GM18951 (cell line): ENCODE data around the gene PIEZO2.
"Not testable (repeated sequence)": the region's sequence is repeated elsewhere in the genome, so short reads cannot be mapped to it uniquely, and the experiment has no call there.

ENCODE experiments used
- POLR2A ChIP-seq: IDR thresholded peaks from 4 replicates; pipeline ENCODE4 v1.6.1; 2011; ENCODE audit warnings: mild to moderate bottlenecking; ENCODE audit not compliant: insufficient read length, insufficient read depth; ENCODE audit errors: extremely low read depth
- in situ Hi-C: fragments of 300-500 bp; cut with MboI; formaldehyde crosslinking; loops from one replicate; pipeline ENCODE4 v1.12.0; 2022; ENCODE audit warnings: low sequenced_read_pairs, mixed read lengths, inconsistent platforms; ENCODE audit not compliant: unreplicated experiment

PIEZO2 gene

DNA sequence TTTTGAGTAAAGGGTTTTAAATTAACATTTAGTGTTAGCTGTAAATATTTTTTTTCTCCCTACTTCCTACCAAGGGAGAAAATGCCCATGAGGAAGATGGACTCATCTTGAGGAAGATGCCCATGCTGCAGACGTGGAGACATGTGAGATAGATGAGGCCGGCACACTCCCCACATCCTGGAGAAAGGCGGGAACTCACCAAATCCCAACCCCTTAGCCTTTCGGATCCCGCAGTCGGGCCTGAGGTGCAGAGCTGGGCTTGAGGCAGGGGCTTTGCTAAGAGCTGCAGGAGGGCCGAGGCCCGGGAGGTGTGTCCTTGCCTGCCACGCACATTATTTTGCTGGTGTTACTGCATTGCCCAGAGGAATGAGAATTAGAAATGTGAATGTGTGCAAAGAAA lies 485.6 kb downstream of the PIEZO2 start:
- in situ Hi-C loops: no loop called here
- no peak for TF ChIP-seq POLR2A

DNA sequence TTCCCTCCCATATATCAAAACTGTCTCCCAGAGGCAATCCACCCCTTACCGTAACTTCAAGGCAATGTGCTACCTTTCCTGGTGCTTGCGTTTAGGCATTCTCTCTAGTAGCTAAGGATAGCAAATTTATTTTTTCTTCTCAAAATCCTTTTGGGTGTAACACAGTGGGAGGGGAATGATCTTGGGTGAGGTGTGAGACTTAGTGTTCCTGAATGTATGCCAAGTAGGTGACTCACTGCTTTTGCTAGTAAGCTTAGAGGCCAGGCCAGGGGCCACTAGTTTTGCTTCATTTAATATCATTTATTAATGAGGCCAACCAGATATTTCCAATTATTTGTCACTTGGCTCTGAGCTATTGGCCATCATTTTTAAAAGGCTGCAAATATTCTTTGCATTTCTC lies 488.1 kb downstream of the PIEZO2 start:
- in situ Hi-C loops: no loop called here
- no peak for TF ChIP-seq POLR2A

DNA sequence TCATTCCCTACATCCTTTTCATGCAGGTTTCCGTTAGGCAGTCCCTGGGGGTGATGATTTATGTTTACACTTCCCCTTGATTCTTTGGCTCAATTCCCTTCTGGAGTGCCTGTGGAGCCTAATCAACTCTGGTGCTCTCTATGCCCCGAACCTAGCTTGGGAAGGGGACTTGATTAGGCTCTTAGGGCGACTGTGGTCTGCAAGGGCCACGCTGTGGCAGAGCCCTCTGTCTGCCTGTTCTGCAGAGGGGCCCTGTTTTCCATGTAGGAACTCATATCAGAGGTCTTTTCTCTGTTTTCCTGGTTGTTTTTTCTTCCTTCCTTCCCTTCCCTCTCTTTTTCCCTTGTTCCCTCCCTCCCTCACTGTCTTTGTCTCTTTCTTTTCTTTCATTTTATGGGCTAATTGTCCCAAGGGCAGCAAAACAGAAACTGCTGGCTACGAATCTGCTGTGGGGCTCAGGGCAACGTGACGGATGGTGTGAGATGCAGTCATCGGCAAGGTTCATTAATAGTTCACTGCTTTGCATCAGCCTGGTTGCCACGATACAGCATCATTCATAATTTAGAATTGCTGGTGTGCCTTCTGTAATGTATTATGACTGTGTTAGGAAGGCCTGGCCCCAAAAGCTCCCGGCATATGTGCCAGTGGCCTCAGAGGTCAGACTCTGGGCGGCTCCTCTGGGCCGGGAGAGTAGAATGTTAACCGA lies 489.0 kb downstream of the PIEZO2 start:
- in situ Hi-C loops: no loop called here
- no peak for TF ChIP-seq POLR2A

DNA sequence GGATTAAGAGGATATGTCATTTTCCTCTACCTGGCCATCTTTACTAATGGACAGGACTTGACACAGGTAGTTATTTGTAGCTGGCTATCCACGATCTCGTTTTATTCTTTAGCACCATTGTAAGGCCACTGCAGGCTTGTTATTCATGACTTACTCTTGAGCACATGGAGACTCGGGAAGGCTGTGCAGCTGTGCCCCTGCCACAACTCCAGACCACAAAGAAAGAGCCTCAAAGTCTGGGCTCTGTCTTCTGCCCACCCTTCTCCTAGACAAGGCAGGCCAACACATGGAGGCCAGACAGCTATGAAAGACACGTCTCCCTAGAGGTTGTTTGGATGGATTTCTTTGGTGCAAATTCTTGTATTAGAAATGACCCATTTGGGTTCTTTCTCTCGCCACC lies 489.8 kb downstream of the PIEZO2 start:
- in situ Hi-C loops: no loop called here
- TF ChIP-seq POLR2A: no peak

DNA sequence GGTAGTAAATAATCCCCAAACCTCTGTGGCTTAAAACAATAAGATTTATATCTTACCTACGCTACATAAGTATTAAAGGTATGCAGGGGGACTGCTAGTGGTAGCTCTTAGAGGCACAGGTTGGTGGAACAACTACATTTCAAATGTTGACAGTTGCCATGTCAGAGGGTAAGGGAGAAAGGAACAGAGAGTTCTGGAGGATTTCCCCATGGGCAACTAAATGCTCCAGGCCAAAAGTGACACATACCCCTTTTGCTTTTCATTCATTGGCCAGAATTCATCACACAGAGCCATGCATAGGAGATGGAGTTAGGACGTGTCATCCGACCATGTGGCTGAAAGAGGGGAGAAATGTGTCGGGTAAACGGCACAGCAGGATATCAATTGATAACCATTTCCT lies 490.4 kb downstream of the PIEZO2 start:
- TF ChIP-seq POLR2A: no peak
- in situ Hi-C loops: no loop called here

DNA sequence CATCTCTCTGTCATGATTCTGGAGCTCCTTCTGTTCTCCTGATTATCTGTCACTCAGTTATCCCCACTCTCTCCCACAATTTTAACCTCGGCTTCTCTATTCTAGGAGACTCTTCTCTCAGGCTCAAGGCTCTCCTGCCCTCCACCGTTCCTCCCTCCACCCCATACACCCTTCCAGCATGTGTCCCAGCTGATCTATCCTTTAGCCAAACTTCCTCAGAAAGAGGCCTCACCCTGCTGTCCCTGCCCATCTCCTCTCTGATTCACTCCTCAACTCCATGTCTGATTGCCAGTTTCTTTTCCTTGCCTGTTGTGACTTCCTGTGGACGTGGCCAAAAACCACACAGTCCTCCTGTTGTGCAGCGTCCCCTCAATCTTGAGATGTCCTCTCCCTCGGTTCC lies 505.4 kb downstream of the PIEZO2 start:
- in situ Hi-C loops: not testable (repeated sequence)

DNA sequence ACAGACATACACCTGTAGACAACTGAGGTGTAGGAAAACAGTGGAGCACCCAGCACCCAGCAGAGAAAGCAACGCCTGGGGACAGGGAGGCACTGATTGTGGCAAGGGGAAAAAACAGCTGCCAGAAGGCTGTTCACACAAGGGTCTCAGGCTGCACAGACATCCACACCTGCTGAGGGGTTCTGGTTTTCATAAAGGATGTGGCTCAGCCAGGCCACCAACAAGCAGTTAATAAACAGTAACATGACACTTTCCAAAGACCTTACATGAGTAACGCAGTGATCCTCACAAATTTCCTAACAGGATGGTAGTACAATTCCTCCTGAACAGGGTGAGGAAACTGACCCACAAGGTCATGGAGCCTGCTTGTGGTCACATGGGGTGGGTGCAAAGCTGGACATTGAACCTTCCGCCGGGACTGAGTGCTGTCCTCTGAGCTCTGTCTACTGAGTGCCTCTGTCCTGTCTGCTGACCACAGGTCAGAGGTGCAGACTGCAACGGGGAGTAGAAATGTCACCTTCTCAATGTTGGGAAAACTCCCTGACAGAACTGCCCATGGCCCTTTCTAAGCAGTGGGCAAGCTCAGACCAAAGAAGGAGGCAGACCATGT lies 506.3 kb downstream of the PIEZO2 start:
- in situ Hi-C loops: not testable (repeated sequence)

DNA sequence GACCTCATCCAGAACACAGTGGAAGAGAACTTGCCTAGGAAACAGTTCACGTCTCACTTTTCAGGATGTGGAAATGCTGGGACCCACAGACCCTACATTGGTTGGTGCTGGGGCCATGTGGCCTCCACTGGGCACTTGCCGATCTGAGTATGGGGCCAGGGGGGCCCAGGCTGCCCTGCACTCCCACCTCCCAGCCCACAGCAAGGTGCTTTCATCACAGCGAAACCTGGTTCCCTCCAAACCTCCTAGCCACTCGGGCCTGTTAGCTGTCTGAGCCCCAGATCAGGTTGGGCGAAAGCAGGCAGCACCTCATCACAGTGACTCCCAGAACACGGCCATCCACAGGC lies 510.9 kb downstream of the PIEZO2 start:
- in situ Hi-C loops: loop anchor here (10.0 kb wide), 1 partner anchor 1556 kb away; no protein-coding TSS in a partner anchor

DNA sequence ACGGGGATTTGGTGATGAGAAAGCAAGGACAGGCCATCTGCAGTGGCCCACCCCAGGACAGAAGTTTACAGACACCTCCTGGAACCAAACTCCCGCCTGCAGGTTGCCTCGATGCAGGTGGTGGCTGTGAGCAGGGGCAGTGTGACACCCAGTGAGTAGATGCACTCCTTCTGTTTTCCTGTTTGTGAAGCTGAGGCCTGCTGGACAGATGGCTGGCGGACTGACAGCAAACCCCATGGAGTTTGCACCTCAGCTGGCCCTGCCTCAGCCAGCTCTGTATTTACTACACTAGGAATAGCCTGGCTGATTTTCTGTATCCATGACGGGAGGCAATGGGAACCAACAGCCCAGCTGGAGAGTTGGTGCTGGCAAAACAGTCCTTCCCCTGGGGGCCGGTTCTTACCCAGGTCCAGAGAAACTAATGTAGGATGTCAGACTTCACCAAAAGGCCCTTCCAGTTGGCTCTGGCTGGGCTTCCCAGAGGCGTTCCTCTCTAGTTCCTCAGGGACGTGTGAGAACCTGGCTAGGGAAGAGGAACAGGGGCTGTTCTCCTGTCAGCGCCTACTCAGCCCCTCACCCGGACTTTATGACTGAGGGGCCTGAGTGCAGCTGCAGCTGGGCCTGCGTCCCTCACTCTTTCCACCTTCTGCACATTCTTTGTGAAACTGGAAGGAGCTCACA lies 511.4 kb downstream of the PIEZO2 start:
- in situ Hi-C loops: loop anchor here (10.0 kb wide), 1 partner anchor 1557 kb away; no protein-coding TSS in a partner anchor

DNA sequence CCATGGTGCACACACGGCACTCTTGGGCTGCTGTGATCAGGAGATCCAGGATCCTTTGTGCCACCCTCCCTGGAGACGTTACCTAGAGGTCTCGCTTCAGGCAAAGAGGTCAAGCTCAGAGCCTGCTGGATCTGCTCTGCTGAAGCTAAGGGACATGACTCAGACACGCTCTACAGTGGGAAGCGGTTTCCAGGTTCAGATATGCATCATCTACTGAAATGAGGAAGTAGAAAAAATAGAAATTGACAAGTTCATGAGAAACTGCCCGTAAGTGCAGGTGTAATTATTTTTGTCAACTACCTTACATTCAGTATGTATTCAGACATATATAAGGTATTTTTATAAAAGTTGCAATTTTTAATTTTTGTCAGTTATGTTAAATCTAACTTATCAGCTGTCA lies 520.3 kb downstream of the PIEZO2 start:
- in situ Hi-C loops: not testable (repeated sequence)

DNA sequence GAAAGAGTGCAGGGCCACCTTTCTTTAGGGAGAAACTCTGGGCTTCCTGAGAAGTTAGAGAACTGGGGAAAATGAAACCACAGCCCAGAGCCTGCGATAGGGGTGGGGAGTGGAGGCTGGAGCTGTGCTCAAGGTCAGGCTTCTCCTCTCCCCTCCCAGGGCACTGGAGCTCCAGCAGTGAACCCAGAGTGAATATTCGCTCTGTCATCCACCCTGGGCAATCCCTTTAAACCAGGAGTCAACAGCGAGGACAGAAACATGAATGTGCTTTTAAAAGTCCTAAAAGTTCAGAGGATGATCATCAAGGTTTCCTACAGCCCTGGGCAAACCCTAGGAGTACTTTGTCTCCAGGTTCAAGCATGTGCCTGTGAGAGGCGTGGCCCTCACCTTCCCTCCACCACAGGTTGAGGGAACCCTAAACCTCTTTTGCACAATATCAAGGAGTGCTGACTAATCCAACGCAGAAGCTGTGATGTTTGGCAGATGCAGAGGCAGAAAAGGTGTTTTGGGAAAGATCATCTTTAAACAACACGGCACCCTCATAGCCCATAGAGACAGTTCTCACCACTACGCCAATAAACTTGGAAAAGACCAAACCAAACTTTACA lies 522.7 kb downstream of the PIEZO2 start:
- in situ Hi-C loops: not testable (repeated sequence)

DNA sequence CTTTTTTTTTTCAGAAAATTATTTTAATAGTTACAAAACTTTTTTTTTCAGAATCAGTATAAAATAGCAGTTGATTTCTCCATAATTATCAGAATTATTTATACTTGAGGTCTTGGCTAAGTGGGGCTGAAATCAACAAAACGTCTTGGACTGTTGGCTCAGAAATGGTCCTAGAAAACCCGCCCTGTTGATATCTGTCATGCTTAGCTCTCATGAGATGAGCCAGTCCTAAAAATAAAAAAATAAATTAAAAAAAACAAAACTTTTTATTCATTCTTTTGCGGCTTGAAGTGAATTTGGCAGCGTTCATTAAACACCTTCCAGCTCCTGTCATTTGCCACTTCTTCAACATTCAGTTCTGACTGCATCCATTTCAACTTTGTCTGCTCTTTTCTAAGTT lies 525.8 kb downstream of the PIEZO2 start:
- in situ Hi-C loops: loop anchor here (5.0 kb wide), 1 partner anchor 1589 kb away; no protein-coding TSS in a partner anchor

DNA sequence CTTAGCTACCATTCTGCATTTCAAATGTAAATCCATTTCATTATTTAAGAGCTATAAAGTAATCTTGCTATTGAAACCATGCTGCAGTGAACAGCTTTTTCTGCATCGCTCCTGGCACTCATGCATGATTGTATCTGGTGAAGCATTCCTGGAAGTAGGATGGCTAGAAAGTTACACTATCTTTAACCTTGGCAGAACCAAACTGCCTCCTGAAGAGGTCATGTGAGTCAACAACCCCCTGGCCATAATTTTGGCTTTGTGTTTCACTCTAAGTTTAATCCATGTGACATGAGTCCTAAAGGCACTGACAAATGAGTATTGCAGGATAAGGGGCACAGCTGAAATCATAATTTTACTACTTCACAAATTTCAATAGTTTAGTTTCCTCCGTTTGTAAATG lies 526.4 kb downstream of the PIEZO2 start:
- in situ Hi-C loops: loop anchor here (5.0 kb wide), 1 partner anchor 1589 kb away; no protein-coding TSS in a partner anchor

DNA sequence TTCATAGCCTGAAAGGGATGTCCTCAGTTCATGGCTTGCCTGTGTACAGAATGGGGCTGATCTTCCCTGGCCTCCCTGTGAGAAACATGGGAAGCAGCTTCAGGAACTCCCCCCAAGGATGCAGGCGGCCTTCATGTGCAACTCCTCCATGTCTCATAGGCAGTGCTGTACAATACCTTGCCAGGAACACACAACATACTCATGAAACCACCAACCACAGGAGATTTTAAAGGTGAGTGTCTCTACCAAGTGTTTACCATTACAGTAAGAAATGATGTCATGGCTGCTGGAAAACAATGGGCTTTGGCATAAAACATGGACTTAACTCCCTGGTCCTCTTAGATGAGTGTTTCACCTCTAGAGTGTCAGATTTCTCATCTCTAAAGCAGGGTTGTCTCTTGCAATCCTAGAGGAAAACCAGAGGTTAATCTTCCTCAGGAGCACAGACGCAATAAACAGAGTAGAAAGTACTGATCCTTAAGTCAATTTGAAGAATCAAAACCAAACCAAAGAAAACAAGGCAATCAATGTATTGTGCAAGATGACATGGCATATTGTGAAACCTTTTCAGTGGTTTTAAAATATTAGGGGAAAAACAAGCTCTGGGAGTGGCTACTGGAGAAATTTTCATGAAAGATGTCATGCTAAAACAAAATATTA lies 528.6 kb downstream of the PIEZO2 start:
- in situ Hi-C loops: loop anchor here (5.0 kb wide), 1 partner anchor 1592 kb away; no protein-coding TSS in a partner anchor
